GM18951 (cell line): ENCODE results near the gene DLG1.

Experiments used
- POLR2A ChIP-seq: IDR thresholded peaks from 4 replicates; pipeline ENCODE4 v1.6.1; 2011; ENCODE audit warnings: mild to moderate bottlenecking; ENCODE audit not compliant: insufficient read length, insufficient read depth; ENCODE audit errors: extremely low read depth
- in situ Hi-C: fragments of 300-500 bp; cut with MboI; formaldehyde crosslinking; loops from one replicate; pipeline ENCODE4 v1.12.0; 2022; ENCODE audit warnings: low sequenced_read_pairs, mixed read lengths, inconsistent platforms; ENCODE audit not compliant: unreplicated experiment

The DLG1 gene

GRCh38 chr3:197333901-197334639, 35.7 kb upstream of the DLG1 start:
- TF ChIP-seq POLR2A, result no peak
- in situ Hi-C loops, result no loop called here

GRCh38 chr3:197331131-197331530, 32.7 kb upstream of the DLG1 start:
- TF ChIP-seq POLR2A, result no peak
- in situ Hi-C loops, result no loop called here

GRCh38 chr3:197329382-197329781, 31.0 kb upstream of the DLG1 start:
- in situ Hi-C loops, result no loop called here
- TF ChIP-seq POLR2A, result no peak

GRCh38 chr3:197328198-197328597, 29.8 kb upstream of the DLG1 start:
- no peak for TF ChIP-seq POLR2A
- in situ Hi-C loops, result no loop called here

- in situ Hi-C loops, result no loop called here
- no peak for TF ChIP-seq POLR2A
Measured at GRCh38 chr3:197327701-197328100, 29.3 kb upstream of the DLG1 start.

GRCh38 chr3:197325773-197326172, 27.4 kb upstream of the DLG1 start:
- TF ChIP-seq POLR2A, result no peak
- in situ Hi-C loops, result no loop called here

- TF ChIP-seq POLR2A, result no peak
- in situ Hi-C loops, result no loop called here
Measured at GRCh38 chr3:197322149-197322548, 23.7 kb upstream of the DLG1 start.

- TF ChIP-seq POLR2A, result no peak
- in situ Hi-C loops, result no loop called here
Measured at GRCh38 chr3:197320582-197320981, 22.2 kb upstream of the DLG1 start.

GRCh38 chr3:197317250-197317963, 19.0 kb upstream of the DLG1 start:
- no peak for TF ChIP-seq POLR2A
- in situ Hi-C loops, result no loop called here

- in situ Hi-C loops, result no loop called here
Measured at GRCh38 chr3:197312431-197312830, 14.0 kb upstream of the DLG1 start.

GRCh38 chr3:197311591-197311990, 13.2 kb upstream of the DLG1 start:
- in situ Hi-C loops, result no loop called here
- TF ChIP-seq POLR2A, result no peak

More at GRCh38 chr3:197312431-197312830, 14.0 kb upstream of the DLG1 start:
- no peak for TF ChIP-seq POLR2A

- in situ Hi-C loops, result no loop called here
- TF ChIP-seq POLR2A, result no peak
Measured at GRCh38 chr3:197309528-197310361, 11.3 kb upstream of the DLG1 start.

- in situ Hi-C loops, result no loop called here
- no peak for TF ChIP-seq POLR2A
Measured at GRCh38 chr3:197308591-197308990, 10.2 kb upstream of the DLG1 start.
